Sigmoid colon (tissue), 4 donors: ENCODE measurements around the gene MSLN.

ENCODE experiments used
- POLR2A ChIP-seq, 2 donors: fragments of 450-650 bp; IDR thresholded peaks; one replicate each; pipeline ENCODE4 v1.6.1; 2016; ENCODE audit warnings: antibody characterized with exemption in 2 of 2, mild to moderate bottlenecking in 2 of 2, moderate library complexity in 2 of 2
- POLR2AphosphoS5 ChIP-seq, 4 donors: sonication (generic); formaldehyde crosslinking; IDR thresholded peaks; one replicate each; pipeline ENCODE4 v1.6.1; 2017; ENCODE audit warnings: antibody characterized with exemption in 4 of 4
- TF ChIP-seq, protein P1 (sequence below), 4 experiments: fragments of 450-650 bp in 3 of 4; fragments of 200-600 bp in 1 of 4; IDR thresholded peaks; one replicate each; pipeline ENCODE4 v1.5.1; 2016 to 2019; ENCODE audit warnings: antibody characterized with exemption in 4 of 4, mild to moderate bottlenecking in 3 of 4, moderate library complexity in 2 of 4

DNA sequence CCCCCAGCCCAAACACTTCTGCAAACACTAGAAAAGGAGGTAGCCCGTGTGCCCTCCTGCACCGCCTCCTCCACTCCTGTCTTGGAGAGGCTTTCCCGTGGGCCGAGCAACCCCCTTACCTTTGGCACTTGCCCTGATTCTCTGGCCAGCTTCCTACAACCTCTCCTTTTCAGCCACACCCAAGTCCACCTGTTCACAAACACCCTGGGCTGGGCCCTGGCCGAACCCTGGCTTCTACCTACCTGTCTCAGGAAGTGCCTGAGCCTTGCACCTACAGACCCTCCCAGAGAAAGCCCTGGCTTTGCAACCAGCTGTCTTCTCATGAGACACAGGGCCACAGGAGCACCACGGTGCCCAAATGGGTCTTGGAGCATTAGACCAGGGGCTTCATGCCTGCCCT lies 41.6 kb upstream of the MSLN start:
- TF ChIP-seq, protein P1, sequence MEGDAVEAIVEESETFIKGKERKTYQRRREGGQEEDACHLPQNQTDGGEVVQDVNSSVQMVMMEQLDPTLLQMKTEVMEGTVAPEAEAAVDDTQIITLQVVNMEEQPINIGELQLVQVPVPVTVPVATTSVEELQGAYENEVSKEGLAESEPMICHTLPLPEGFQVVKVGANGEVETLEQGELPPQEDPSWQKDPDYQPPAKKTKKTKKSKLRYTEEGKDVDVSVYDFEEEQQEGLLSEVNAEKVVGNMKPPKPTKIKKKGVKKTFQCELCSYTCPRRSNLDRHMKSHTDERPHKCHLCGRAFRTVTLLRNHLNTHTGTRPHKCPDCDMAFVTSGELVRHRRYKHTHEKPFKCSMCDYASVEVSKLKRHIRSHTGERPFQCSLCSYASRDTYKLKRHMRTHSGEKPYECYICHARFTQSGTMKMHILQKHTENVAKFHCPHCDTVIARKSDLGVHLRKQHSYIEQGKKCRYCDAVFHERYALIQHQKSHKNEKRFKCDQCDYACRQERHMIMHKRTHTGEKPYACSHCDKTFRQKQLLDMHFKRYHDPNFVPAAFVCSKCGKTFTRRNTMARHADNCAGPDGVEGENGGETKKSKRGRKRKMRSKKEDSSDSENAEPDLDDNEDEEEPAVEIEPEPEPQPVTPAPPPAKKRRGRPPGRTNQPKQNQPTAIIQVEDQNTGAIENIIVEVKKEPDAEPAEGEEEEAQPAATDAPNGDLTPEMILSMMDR (IDR thresholded peaks at IDR 0.05): no peak
- TF ChIP-seq POLR2AphosphoS5 (IDR thresholded peaks at IDR 0.05) (no peak), POLR2A (IDR thresholded peaks at IDR 0.05) (no peak)
